OCI-LY3 (cell line): ENCODE data around the gene THOC6.

ENCODE experiments used
- EZH2phosphoT487 ChIP-seq: fragments of 200-600 bp; shearing (Covaris generic); IDR thresholded peaks from 2 replicates; pipeline ENCODE4 v1.6.1; 2018; ENCODE audit warnings: antibody characterized with exemption, mixed run types, low read depth
- TF ChIP-seq, protein P1 (sequence below): fragments of 200-600, 300-600 bp; sonication (generic); IDR thresholded peaks from 2 replicates; pipeline ENCODE4 v1.5.1; 2014; ENCODE audit warnings: antibody characterized with exemption, low read length, low read depth

DNA sequence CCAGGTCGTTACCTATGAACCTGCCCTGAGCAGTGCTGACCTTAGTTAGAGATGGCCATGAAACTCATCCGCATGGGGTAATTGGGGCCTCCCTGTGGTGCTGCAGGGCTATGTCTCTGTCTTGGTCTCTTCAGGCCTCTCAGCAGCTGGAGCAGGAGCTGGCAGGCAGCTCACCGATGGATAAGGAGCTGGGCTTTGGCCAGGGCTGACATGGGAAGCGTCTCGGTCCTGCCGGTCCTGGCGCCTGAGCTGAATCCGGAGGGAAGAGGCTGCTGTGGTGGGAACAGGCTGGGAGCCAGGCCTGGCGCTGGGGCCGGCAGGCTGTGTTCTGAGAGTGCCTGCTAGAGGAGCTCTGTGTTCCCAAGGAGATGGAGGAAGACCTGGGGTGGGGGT lies 51.7 kb downstream of the THOC6 start:
- TF ChIP-seq, protein P1, sequence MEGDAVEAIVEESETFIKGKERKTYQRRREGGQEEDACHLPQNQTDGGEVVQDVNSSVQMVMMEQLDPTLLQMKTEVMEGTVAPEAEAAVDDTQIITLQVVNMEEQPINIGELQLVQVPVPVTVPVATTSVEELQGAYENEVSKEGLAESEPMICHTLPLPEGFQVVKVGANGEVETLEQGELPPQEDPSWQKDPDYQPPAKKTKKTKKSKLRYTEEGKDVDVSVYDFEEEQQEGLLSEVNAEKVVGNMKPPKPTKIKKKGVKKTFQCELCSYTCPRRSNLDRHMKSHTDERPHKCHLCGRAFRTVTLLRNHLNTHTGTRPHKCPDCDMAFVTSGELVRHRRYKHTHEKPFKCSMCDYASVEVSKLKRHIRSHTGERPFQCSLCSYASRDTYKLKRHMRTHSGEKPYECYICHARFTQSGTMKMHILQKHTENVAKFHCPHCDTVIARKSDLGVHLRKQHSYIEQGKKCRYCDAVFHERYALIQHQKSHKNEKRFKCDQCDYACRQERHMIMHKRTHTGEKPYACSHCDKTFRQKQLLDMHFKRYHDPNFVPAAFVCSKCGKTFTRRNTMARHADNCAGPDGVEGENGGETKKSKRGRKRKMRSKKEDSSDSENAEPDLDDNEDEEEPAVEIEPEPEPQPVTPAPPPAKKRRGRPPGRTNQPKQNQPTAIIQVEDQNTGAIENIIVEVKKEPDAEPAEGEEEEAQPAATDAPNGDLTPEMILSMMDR = no peak
- TF ChIP-seq EZH2phosphoT487 = no peak
